NCI-H1048 (cell line): ENCODE measurements around the gene MACROD2.

Experiments
- DNase-seq: peaks from one replicate; lab custom pipeline; 2025; lab: John Stamatoyannopoulos, UW

MACROD2 gene

GRCh38 chr20:15594158-15594695 lies 1598.9 kb downstream of the MACROD2 start:
- no peak for DNase-seq

DNA sequence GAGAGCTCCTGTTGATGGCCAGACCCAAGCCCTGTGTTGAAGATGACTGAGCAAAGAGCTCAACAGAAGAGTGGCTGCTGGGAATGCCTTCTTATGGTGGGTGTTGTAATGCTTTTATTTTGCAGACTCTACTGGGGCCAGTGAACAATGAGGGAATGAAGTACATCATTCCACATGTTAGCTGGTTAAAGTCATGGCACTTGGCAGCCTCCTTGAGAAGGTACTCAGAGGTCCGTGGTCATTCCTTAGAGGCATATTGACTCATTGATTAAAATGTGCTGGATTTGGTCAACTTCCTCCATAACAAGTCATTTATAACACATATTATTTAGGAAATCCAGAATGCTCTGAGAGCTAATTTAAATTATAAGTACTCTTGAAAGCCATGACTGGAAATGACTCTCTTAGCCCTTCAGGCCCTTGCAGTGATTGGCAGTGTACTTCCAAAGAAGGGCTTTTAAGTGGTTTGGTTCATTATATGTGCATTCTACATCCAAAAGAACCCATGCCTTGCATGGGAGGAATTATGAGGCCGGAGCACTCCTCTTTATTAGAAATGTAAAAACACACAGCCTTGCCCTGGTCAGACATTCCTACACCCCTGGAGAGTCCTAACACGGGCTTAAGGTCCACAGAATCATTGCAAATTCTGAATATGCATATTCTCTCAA lies 1601.0 kb downstream of the MACROD2 start:
- DNase-seq: no peak

DNA sequence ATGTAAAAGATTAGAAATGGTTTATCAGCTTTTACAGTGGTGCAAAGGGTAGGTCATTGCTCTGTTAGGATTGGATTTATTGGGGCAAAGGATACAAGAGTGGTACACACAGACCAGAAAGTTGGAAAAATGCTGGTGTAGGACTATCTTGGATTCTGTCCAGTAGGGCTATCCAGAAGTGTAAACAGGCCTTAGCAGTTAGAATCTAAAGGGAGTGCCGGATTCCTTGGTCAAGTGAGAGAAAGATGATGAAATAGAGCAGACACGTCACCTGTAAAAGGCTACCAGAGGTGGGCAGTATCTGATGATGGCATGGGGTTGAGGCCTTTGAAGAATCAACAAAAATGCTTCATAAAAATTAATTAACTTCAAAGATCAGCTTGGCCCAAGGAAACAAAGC lies 1602.0 kb downstream of the MACROD2 start:
- DNase-seq: no peak

DNA sequence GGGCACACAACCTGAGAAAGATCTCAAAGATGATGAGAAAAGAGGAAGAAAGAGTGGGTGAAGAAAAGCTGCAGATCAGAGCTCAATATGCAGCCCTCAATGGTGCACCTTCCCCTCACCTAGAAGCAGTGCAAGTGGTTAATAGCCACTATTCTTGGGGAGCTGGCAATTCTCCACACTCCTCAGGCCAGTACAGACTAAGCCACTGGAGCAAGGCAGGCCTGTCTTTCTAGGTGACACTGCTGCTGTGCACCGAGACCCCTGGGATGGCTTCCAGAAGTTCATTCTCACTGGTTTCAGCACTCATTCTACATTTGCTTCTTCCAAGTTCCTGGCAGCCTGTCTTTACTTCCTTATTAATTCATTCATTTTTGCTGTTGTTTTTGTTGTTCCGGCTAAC lies 1604.6 kb downstream of the MACROD2 start:
- DNase-seq: no peak

DNA sequence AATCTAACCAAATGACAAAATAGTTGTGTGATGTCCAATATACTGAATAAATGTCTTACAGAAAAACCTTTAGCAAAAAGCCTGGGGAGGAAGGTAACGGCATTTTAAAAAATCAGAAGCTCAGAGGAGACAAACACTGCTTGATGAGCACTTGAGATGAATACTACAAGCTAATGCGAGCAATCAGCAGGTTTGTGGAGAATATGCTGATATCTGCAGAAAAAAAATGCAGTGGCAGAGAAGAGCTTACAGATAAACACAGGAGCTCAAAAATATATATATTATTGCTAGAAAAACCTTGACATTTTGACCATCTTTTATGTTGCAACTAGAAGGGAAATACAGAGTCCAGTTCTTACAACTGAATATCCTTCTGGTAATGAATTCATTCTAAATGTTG lies 1605.2 kb downstream of the MACROD2 start:
- no peak for DNase-seq

- no peak for DNase-seq
Measured at GRCh38 chr20:15603506-15603905, 1608.2 kb downstream of the MACROD2 start.

- DNase-seq: no peak
Measured at GRCh38 chr20:15603978-15604805, 1608.9 kb downstream of the MACROD2 start.

- DNase-seq: no peak
Measured at GRCh38 chr20:15609921-15610320, 1614.6 kb downstream of the MACROD2 start.

DNA sequence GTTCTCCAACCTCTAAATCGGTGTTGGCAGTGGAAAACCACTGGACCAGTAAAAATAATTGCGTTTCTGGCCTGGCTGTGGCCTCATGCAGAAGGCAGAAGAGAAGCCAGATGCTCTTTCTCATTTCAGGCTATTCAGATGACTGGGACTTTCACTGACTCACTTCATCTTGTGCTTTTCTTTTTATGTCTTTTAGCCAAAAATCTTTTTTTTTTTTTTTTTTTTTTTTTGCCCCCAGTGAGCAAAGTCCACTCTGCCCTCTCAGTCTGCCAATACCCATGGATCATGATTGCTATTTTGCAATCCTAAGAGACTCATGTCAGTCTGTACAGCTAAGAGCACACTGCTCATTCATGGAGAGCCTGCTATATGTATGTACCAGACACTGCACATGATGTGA lies 1615.5 kb downstream of the MACROD2 start:
- no peak for DNase-seq

- no peak for DNase-seq
Measured at GRCh38 chr20:15611541-15611940, 1616.2 kb downstream of the MACROD2 start.

DNA sequence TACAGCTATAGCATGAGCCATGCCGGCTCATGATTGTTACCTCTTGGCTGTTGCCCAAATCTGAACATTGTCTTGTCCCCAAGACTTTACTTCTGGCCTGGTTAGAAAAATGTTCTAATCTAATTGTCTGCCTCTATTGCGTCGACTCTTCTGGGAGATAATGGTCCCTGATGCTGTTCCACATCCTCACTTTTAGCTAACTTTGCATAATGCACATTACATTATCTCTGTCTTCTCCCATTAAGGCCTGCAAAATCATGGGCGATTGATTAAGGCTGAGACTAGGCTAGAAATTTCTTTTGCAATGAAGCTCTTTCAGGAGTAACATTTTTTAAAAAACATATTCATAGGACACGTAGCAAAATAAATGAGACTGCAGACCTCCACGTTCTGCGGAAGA lies 1616.9 kb downstream of the MACROD2 start:
- DNase-seq: no peak

GRCh38 chr20:15612769-15613168 lies 1617.5 kb downstream of the MACROD2 start:
- no peak for DNase-seq

DNA sequence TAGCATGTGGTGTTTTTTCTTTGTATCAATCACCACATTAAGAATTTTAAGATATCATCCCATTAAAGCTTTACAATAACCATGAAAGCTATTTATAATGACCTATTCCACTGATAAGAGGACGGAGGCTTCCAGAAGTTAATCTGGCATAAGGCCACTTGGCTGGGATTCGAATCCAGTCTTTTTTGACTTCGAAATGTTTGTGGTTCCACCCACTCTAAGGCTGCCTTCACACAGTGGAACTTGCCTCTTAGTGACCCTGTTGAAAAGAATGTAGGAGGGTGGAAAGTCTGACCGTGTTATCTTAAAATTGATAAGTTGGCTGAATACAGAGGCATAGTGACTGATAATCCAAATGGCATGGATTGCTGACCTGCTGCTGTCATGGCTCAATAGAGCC lies 1618.2 kb downstream of the MACROD2 start:
- no peak for DNase-seq

DNA sequence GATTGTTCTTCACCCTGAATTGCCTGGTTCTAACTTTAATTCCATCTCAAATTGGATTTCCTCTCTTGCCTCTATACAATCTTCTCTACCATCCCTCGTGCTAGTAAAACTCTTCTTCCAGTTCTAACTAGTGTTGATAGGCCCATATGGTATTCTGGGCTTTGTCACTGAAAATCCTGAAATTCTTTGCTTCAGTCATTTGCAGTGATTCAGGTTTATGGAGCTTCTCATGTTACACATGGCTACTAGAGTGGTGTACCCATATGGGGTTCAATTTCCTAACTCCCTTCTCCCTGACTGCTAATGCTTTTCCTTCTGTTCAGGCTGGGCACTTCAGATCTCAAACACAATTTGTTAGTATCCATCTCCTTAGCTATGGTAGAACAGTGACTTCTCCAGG lies 1621.3 kb downstream of the MACROD2 start:
- DNase-seq: no peak

GRCh38 chr20:15618110-15618509 lies 1622.8 kb downstream of the MACROD2 start:
- no peak for DNase-seq

GRCh38 chr20:15618912-15619311 lies 1623.6 kb downstream of the MACROD2 start:
- no peak for DNase-seq

DNA sequence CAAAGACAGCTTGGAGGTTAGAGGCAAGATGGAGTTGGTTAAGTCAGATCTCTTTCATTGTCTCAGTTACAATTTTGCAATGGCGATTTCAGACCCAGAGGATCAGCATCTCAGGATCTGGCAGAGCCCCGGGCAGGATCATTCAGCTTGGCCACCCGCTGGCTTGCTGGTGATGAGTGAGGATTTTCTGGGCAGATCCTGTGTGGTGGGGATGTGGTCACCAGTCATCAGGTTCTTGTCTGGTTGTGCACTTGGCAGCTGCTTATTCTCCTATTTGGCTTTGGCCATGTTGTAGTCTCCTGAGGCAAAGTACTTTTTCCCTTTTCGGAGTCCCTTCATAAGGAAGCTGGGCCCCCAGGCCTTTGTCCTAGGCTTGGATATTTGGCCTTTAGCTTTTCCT lies 1624.0 kb downstream of the MACROD2 start:
- no peak for DNase-seq

- no peak for DNase-seq
Measured at GRCh38 chr20:15619816-15620215, 1624.5 kb downstream of the MACROD2 start.

DNA sequence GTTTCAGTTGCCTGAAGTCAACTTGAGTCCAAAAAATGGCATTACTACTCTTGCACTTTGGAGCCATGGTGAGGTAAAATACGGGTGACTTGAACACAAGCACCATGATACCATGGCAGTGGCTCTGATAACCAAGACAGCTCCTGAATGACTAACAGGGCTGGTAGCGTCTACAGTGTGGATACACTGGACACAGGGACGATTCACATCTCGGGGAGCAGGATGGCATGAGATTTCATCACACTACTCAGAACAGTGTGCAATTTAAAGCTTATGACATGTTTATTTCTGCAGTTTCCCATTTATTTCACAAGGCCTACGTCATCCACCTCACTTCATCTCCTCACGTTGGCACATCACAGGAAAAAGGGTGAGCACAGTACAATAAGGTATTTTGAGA lies 1627.1 kb downstream of the MACROD2 start:
- DNase-seq: no peak

- DNase-seq: no peak
Measured at GRCh38 chr20:15623215-15623614, 1627.9 kb downstream of the MACROD2 start.

- DNase-seq: no peak
Measured at GRCh38 chr20:15625981-15626380, 1630.7 kb downstream of the MACROD2 start.

GRCh38 chr20:15627089-15627488 lies 1631.8 kb downstream of the MACROD2 start:
- no peak for DNase-seq

DNA sequence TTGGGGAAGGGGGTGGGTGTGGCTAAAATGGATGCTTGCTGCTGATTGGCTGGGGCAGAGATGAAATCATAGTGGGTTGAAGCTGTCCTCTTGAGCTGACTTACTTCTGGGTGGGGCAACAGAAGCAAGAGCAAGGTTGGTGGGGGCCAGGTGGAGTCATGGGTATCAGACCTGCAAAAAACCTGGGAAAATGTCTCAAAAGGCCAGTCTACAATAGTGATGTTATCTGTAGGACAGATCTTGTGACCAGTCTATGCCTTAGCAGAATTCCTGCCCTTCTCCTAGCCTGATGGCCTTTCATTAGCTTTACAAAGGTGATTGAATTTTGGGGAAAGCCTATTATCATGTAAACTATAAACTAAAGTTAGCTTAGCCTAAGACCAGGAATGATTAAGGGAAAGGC lies 1632.2 kb downstream of the MACROD2 start:
- no peak for DNase-seq
